ENCODE results near the gene ING1.
"Not testable (repeated sequence)": the region's sequence is repeated elsewhere in the genome, so short reads cannot be mapped to it uniquely, and the experiment has no call there.

The ING1 gene

GRCh38 chr13:110719036-110719710, 5.7 kb downstream of the ING1 start:
- TF ChIP-seq CTCF (IDR thresholded peaks at IDR 0.05; ENCODE audit: low read depth, low read length, missing control alignments), result no peak
- Histone ChIP-seq H3K4me3 (ENCODE audit: low read depth, low read length) (no peak overlapping the region), H3K27ac (no peak overlapping the region), H3K27me3 (replicated peaks) (no peaks in the 10 kb centered on the region), H3K36me3 (replicated peaks) (no peaks in the 10 kb centered on the region)
- in situ Hi-C loops (cut with HindIII; ENCODE audit: low pct_ligation_motif_present, low sequenced_read_pairs), result no loop called here
- DNase-seq, result no peak

GRCh38 chr13:110722971-110723370, 9.5 kb downstream of the ING1 start:
- in situ Hi-C loops (cut with HindIII; ENCODE audit: low pct_ligation_motif_present, low sequenced_read_pairs), result no loop called here
- no peaks in the 10 kb centered on the region for H3K36me3 ChIP-seq (replicated peaks)
- no peaks in the 10 kb centered on the region for H3K27me3 ChIP-seq (replicated peaks)
- DNase-seq, result no peak
- H3K27ac ChIP-seq, result no peak overlapping the region
- H3K4me3 ChIP-seq (ENCODE audit: low read depth, low read length), result no peak overlapping the region
- no peak for TF ChIP-seq CTCF (IDR thresholded peaks at IDR 0.05; ENCODE audit: low read depth, low read length, missing control alignments)

- no peak overlapping the region for H3K4me3 ChIP-seq (ENCODE audit: low read depth, low read length)
- no peak for DNase-seq
- no peak for TF ChIP-seq CTCF (IDR thresholded peaks at IDR 0.05; ENCODE audit: low read depth, low read length, missing control alignments)
- no peaks in the 10 kb centered on the region for H3K27me3 ChIP-seq (replicated peaks)
- no peak overlapping the region for H3K27ac ChIP-seq
- in situ Hi-C loops (cut with HindIII; ENCODE audit: low pct_ligation_motif_present, low sequenced_read_pairs), result no loop called here
- H3K36me3 ChIP-seq (replicated peaks), result no peaks in the 10 kb centered on the region
Observed at GRCh38 chr13:110723598-110723997, 10.1 kb downstream of the ING1 start.

GRCh38 chr13:110726153-110726552, 12.7 kb downstream of the ING1 start:
- H3K27ac ChIP-seq; DNase-seq; H3K4me3 ChIP-seq (ENCODE audit: low read depth, low read length); in situ Hi-C loops (cut with HindIII; ENCODE audit: low pct_ligation_motif_present, low sequenced_read_pairs); H3K27me3 ChIP-seq (replicated peaks); H3K36me3 ChIP-seq (replicated peaks): not testable (repeated sequence)

- no peak overlapping the region for H3K4me3 ChIP-seq (ENCODE audit: low read depth, low read length)
- no peak overlapping the region for H3K27ac ChIP-seq
- in situ Hi-C loops (cut with HindIII; ENCODE audit: low pct_ligation_motif_present, low sequenced_read_pairs), result no loop called here
- no peaks in the 10 kb centered on the region for H3K36me3 ChIP-seq (replicated peaks)
- no peak for TF ChIP-seq CTCF (IDR thresholded peaks at IDR 0.05; ENCODE audit: low read depth, low read length, missing control alignments)
- H3K27me3 ChIP-seq (replicated peaks), result no peaks in the 10 kb centered on the region
- DNase-seq, result no peak
Observed at GRCh38 chr13:110726726-110727125, 13.2 kb downstream of the ING1 start.

GRCh38 chr13:110731072-110731471, 17.6 kb downstream of the ING1 start:
- H3K27ac ChIP-seq, result no peak overlapping the region
- DNase-seq, result no peak
- H3K4me3 ChIP-seq (ENCODE audit: low read depth, low read length), result no peak overlapping the region
- H3K36me3 ChIP-seq (replicated peaks), result no peaks in the 10 kb centered on the region
- in situ Hi-C loops (cut with HindIII; ENCODE audit: low pct_ligation_motif_present, low sequenced_read_pairs), result no loop called here
- H3K27me3 ChIP-seq (replicated peaks), result no peaks in the 10 kb centered on the region
- no peak for TF ChIP-seq CTCF (IDR thresholded peaks at IDR 0.05; ENCODE audit: low read depth, low read length, missing control alignments)

Measured in brain microvascular endothelial cell (primary cell).